BLaER1 (cell line): ENCODE results near the gene ADCYAP1.

Source experiments
- H3K27ac ChIP-seq: shearing (Covaris generic); formaldehyde crosslinking; 2 replicates; pipeline ENCODE4 v1.8.1; 2022
- H3K27me3 ChIP-seq: shearing (Covaris generic); formaldehyde crosslinking; 2 replicates; pipeline ENCODE4 v1.8.1; 2022
- H3K36me3 ChIP-seq: shearing (Covaris generic); formaldehyde crosslinking; 2 replicates; pipeline ENCODE4 v1.8.1; 2022
- H3K4me1 ChIP-seq: shearing (Covaris generic); formaldehyde crosslinking; 2 replicates; pipeline ENCODE4 v1.8.1; 2022
- H3K4me2 ChIP-seq: shearing (Covaris generic); formaldehyde crosslinking; 2 replicates; pipeline ENCODE4 v1.8.1; 2022
- H3K4me3 ChIP-seq: shearing (Covaris generic); formaldehyde crosslinking; 2 replicates; pipeline ENCODE4 v1.8.1; 2022
- H3K9ac ChIP-seq: shearing (Covaris generic); formaldehyde crosslinking; 2 replicates; pipeline ENCODE4 v1.8.1; 2022
- H3K9me3 ChIP-seq: shearing (Covaris generic); formaldehyde crosslinking; 2 replicates; pipeline ENCODE4 v1.8.1; 2022
- H4K20me1 ChIP-seq: shearing (Covaris generic); formaldehyde crosslinking; 2 replicates; pipeline ENCODE4 v1.8.1; 2022
- Cebpa-rat ChIP-seq: shearing (Covaris generic); IDR thresholded peaks from 2 replicates; pipeline ENCODE4 v1.8.1; 2022

ADCYAP1 gene

GRCh38 chr18:908758-909724, 4.4 kb downstream of the ADCYAP1 start:
- H3K4me3 ChIP-seq = no peak overlapping the region

GRCh38 chr18:910247-910646, 5.6 kb downstream of the ADCYAP1 start:
- peaks cover 9% of the 10 kb centered on the region for H3K4me1 ChIP-seq
- H3K4me2 ChIP-seq = no peak overlapping the region
- H3K27ac ChIP-seq = no peak overlapping the region
- no peaks in the 10 kb centered on the region for H3K36me3 ChIP-seq
- no peaks in the 10 kb centered on the region for H4K20me1 ChIP-seq
- peaks cover 42% of the 10 kb centered on the region for H3K9me3 ChIP-seq
- H3K27me3 ChIP-seq = no peaks in the 10 kb centered on the region
- no peak overlapping the region for H3K4me3 ChIP-seq
- H3K9ac ChIP-seq = no peak overlapping the region
- TF ChIP-seq Cebpa-rat = no peak

More at GRCh38 chr18:908758-909724, 4.4 kb downstream of the ADCYAP1 start:
- no peak for TF ChIP-seq Cebpa-rat
- Histone ChIP-seq H3K4me1 (peaks cover 9% of the 10 kb centered on the region), H3K36me3 (no peaks in the 10 kb centered on the region), H3K9ac (no peak overlapping the region), H3K27me3 (no peaks in the 10 kb centered on the region), H4K20me1 (no peaks in the 10 kb centered on the region), H3K4me2 (no peak overlapping the region), H3K27ac (no peak overlapping the region), H3K9me3 (peaks cover 53% of the 10 kb centered on the region)

- Histone ChIP-seq H3K36me3 (no peaks in the 10 kb centered on the region), H4K20me1 (no peaks in the 10 kb centered on the region), H3K27me3 (no peaks in the 10 kb centered on the region), H3K4me3 (no peak overlapping the region), H3K9me3 (peaks cover 34% of the 10 kb centered on the region), H3K4me1 (peaks cover 9% of the 10 kb centered on the region), H3K4me2 (0 out of 2 replicates have a peak overlapping the region, but pooled peaks have one; percentile 12), H3K27ac (no peak overlapping the region), H3K9ac (no peak overlapping the region)
- no peak for TF ChIP-seq Cebpa-rat
Measured at GRCh38 chr18:911025-911424, 6.4 kb downstream of the ADCYAP1 start.

GRCh38 chr18:911486-911885, 6.8 kb downstream of the ADCYAP1 start:
- Histone ChIP-seq H3K27ac (no peak overlapping the region), H3K4me1 (peaks cover 12% of the 10 kb centered on the region), H3K4me3 (no peak overlapping the region), H3K9me3 (peaks cover 30% of the 10 kb centered on the region), H3K9ac (no peak overlapping the region), H3K36me3 (no peaks in the 10 kb centered on the region), H3K27me3 (no peaks in the 10 kb centered on the region), H4K20me1 (no peaks in the 10 kb centered on the region), H3K4me2 (0 out of 2 replicates have a peak overlapping the region, but pooled peaks have one; percentile 12)
- no peak for TF ChIP-seq Cebpa-rat

GRCh38 chr18:916562-916961, 11.9 kb downstream of the ADCYAP1 start:
- peak overlapping the region; percentile 38 for H3K4me2 ChIP-seq
- no peaks in the 10 kb centered on the region for H3K36me3 ChIP-seq
- H3K27ac ChIP-seq = no peak overlapping the region
- peaks cover 4% of the 10 kb centered on the region; the same call in 1 of the 2 replicates for H3K9me3 ChIP-seq
- H3K4me1 ChIP-seq = peaks cover 12% of the 10 kb centered on the region
- TF ChIP-seq Cebpa-rat = no peak
- H3K27me3 ChIP-seq = no peaks in the 10 kb centered on the region
- H4K20me1 ChIP-seq = no peaks in the 10 kb centered on the region
- H3K4me3 ChIP-seq = no peak overlapping the region
- H3K9ac ChIP-seq = no peak overlapping the region

GRCh38 chr18:919078-919477, 14.4 kb downstream of the ADCYAP1 start:
- Histone ChIP-seq H3K9me3 (peaks cover 4% of the 10 kb centered on the region; the same call in 1 of the 2 replicates), H3K27me3 (no peaks in the 10 kb centered on the region), H4K20me1 (no peaks in the 10 kb centered on the region), H3K4me1 (peaks cover 12% of the 10 kb centered on the region), H3K27ac (no peak overlapping the region), H3K4me3 (no peak overlapping the region), H3K4me2 (no peak overlapping the region), H3K9ac (no peak overlapping the region), H3K36me3 (no peaks in the 10 kb centered on the region)
- TF ChIP-seq Cebpa-rat = no peak

- TF ChIP-seq Cebpa-rat = no peak
- Histone ChIP-seq H3K4me1 (no peaks in the 10 kb centered on the region), H3K27ac (no peak overlapping the region), H4K20me1 (no peaks in the 10 kb centered on the region), H3K4me2 (no peak overlapping the region), H3K27me3 (no peaks in the 10 kb centered on the region), H3K4me3 (no peak overlapping the region), H3K36me3 (no peaks in the 10 kb centered on the region), H3K9me3 (peaks cover 8% of the 10 kb centered on the region), H3K9ac (no peak overlapping the region)
Measured at GRCh38 chr18:923144-923866, 18.6 kb downstream of the ADCYAP1 start.

GRCh38 chr18:924987-925386, 20.3 kb downstream of the ADCYAP1 start:
- no peak for TF ChIP-seq Cebpa-rat
- H3K36me3 ChIP-seq = no peaks in the 10 kb centered on the region
- H3K27ac ChIP-seq = no peak overlapping the region
- no peaks in the 10 kb centered on the region for H4K20me1 ChIP-seq
- H3K27me3 ChIP-seq = no peaks in the 10 kb centered on the region
- no peak overlapping the region for H3K4me2 ChIP-seq
- peaks cover 23% of the 10 kb centered on the region for H3K9me3 ChIP-seq
- H3K9ac ChIP-seq = no peak overlapping the region
- no peak overlapping the region for H3K4me3 ChIP-seq
- H3K4me1 ChIP-seq = peaks cover 7% of the 10 kb centered on the region

GRCh38 chr18:926946-927345, 22.3 kb downstream of the ADCYAP1 start:
- H3K4me2 ChIP-seq = no peak overlapping the region

GRCh38 chr18:933082-933481, 28.4 kb downstream of the ADCYAP1 start:
- H4K20me1 ChIP-seq = no peaks in the 10 kb centered on the region
- H3K9ac ChIP-seq = no peak overlapping the region
- TF ChIP-seq Cebpa-rat = no peak
- H3K36me3 ChIP-seq = no peaks in the 10 kb centered on the region
- no peak overlapping the region for H3K4me3 ChIP-seq
- peaks cover 19% of the 10 kb centered on the region for H3K4me1 ChIP-seq
- no peak overlapping the region for H3K4me2 ChIP-seq
- no peak overlapping the region for H3K27ac ChIP-seq
- H3K9me3 ChIP-seq = peaks cover 28% of the 10 kb centered on the region
- no peaks in the 10 kb centered on the region for H3K27me3 ChIP-seq

More at GRCh38 chr18:926946-927345, 22.3 kb downstream of the ADCYAP1 start:
- no peak for TF ChIP-seq Cebpa-rat
- Histone ChIP-seq H3K4me3 (no peak overlapping the region), H3K27ac (no peak overlapping the region), H4K20me1 (no peaks in the 10 kb centered on the region), H3K9ac (no peak overlapping the region), H3K36me3 (no peaks in the 10 kb centered on the region), H3K27me3 (no peaks in the 10 kb centered on the region), H3K4me1 (peaks cover 19% of the 10 kb centered on the region), H3K9me3 (peaks cover 23% of the 10 kb centered on the region)
